ENCODE measurements around the gene NET1. TPM values are rescaled to one million over a fixed set of nuclear protein-coding genes. Genes with fewer than 3 reads are reported as not detected.
A peak's percentile ranks its signal among the peaks of the same experiment; 100 is the strongest.

NET1 gene, protein sequence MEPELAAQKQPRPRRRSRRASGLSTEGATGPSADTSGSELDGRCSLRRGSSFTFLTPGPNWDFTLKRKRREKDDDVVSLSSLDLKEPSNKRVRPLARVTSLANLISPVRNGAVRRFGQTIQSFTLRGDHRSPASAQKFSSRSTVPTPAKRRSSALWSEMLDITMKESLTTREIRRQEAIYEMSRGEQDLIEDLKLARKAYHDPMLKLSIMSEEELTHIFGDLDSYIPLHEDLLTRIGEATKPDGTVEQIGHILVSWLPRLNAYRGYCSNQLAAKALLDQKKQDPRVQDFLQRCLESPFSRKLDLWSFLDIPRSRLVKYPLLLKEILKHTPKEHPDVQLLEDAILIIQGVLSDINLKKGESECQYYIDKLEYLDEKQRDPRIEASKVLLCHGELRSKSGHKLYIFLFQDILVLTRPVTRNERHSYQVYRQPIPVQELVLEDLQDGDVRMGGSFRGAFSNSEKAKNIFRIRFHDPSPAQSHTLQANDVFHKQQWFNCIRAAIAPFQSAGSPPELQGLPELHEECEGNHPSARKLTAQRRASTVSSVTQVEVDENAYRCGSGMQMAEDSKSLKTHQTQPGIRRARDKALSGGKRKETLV
- total RNA-seq, result 11.3 and 14.5 TPM in 2 replicates
- long read RNA-seq, transcript NET1-202 (10 exons, 3,253 nt), result major isoform, 38 of 52 reads
- long read RNA-seq, partial matches to known transcripts, result 5 of 52 reads
- long read RNA-seq, other reads (novel, unspliced or antisense), result 5 of 52 reads

DNA sequence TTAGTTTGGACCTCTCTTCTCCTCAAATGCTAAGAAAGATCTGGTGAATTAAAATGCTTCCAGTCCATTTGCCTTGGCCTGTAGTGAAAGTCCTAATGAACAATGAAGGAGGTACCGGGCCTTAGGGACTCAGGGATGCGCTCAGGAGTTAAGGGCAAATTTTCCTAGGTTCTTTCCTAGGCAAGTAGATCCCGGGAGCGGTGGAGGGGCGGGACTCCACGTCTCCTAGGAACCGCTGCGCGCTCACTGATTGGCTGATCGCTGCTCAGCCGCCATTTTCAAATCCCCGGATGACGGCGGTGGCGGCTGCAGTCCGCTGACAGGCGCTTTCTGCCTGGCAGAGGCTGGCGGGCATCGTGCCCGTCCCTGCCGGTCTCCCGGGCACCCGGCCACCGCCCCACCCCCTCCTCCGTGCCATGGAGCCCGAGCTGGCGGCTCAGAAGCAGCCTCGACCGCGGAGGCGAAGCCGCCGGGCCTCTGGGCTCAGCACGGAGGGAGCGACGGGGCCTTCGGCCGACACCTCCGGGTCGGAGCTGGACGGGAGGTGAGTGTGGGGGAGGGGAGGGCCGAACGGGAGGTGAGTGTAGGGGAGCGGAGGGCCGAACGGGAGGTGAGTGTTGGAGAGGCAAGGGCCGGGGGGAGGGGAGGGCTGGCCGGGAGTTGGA, at the start of gene NET1:
TSS of gene NET1 (plus strand) at position 281 of the 665 bp plus-strand sequence. CDS start at position 417, 136 bp downstream.
- peak; percentile 96 for DNase-seq (ENCODE audit: extremely low spot score, unreplicated experiment)
- Mint-ChIP-seq H3K36me3 (ENCODE audit: unreplicated experiment) (peaks cover 4% of the 10 kb centered on the region), H3K9me3 (ENCODE audit: unreplicated experiment) (no peaks in the 10 kb centered on the region), H3K27ac (ENCODE audit: unreplicated experiment) (no peak within 1 kb of the TSS), H3K27me3 (ENCODE audit: unreplicated experiment) (peaks cover 26% of the 10 kb centered on the region), H3K4me3 (ENCODE audit: unreplicated experiment) (peak within 1 kb of the TSS; percentile 71), H3K4me1 (ENCODE audit: unreplicated experiment) (peaks cover 3% of the 10 kb centered on the region)
- TF ChIP-seq, protein P1, sequence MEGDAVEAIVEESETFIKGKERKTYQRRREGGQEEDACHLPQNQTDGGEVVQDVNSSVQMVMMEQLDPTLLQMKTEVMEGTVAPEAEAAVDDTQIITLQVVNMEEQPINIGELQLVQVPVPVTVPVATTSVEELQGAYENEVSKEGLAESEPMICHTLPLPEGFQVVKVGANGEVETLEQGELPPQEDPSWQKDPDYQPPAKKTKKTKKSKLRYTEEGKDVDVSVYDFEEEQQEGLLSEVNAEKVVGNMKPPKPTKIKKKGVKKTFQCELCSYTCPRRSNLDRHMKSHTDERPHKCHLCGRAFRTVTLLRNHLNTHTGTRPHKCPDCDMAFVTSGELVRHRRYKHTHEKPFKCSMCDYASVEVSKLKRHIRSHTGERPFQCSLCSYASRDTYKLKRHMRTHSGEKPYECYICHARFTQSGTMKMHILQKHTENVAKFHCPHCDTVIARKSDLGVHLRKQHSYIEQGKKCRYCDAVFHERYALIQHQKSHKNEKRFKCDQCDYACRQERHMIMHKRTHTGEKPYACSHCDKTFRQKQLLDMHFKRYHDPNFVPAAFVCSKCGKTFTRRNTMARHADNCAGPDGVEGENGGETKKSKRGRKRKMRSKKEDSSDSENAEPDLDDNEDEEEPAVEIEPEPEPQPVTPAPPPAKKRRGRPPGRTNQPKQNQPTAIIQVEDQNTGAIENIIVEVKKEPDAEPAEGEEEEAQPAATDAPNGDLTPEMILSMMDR (IDR thresholded peaks at IDR 0.05), result no peak

DNA sequence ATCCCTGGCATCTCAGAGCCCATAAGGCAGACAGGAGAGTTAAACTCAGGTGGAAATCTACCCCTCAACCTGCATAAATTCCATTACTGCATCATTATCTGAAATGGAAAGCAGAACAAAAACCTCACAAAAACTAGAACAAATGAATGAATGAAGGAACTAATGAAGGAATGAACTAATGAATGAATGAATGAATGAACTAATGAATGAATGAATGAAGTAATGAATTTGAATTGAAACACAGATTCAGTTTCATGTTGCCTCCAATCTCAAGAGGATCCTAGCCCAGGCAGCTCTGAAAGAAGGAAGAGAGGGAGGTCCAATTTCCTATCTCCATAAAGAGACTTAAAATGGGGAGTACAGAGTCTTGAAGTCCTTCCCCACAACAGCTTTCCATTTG, 49.5 kb upstream of the NET1 start:
- Mint-ChIP-seq H3K27me3 (ENCODE audit: unreplicated experiment) (peaks cover 68% of the 10 kb centered on the region), H3K9me3 (ENCODE audit: unreplicated experiment) (no peaks in the 10 kb centered on the region), H3K4me3 (ENCODE audit: unreplicated experiment) (no peak overlapping the region), H3K27ac (ENCODE audit: unreplicated experiment) (no peak overlapping the region), H3K36me3 (ENCODE audit: unreplicated experiment) (no peaks in the 10 kb centered on the region), H3K4me1 (ENCODE audit: unreplicated experiment) (no peaks in the 10 kb centered on the region)
- TF ChIP-seq, protein P1 (IDR thresholded peaks at IDR 0.05), result no peak
- DNase-seq (ENCODE audit: extremely low spot score, unreplicated experiment), result no peak

DNA sequence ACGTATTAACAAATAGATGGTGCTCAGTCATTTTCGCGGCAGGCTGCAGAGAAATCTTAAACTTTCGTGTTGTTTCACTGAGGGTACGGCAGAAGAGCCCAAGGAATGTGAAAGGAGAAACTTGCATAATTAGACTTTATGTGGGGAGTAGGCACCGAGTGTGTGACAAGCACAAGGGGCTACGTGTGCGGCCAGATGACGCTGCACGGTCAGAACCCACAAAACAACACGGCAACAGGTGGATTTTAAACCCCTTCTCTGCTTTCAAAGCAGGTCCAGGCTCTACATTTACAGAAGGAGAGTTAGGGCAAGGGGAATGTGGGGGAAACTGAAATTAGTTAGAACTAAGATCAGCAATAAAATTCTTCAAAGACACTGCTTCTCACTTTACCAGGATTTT, 48.0 kb upstream of the NET1 start:
- Mint-ChIP-seq H3K36me3 (ENCODE audit: unreplicated experiment) (no peaks in the 10 kb centered on the region), H3K4me1 (ENCODE audit: unreplicated experiment) (no peaks in the 10 kb centered on the region), H3K27me3 (ENCODE audit: unreplicated experiment) (peaks cover 59% of the 10 kb centered on the region), H3K27ac (ENCODE audit: unreplicated experiment) (no peak overlapping the region), H3K9me3 (ENCODE audit: unreplicated experiment) (no peaks in the 10 kb centered on the region), H3K4me3 (ENCODE audit: unreplicated experiment) (no peak overlapping the region)
- no peak for DNase-seq (ENCODE audit: extremely low spot score, unreplicated experiment)
- TF ChIP-seq, protein P1 (IDR thresholded peaks at IDR 0.05), result no peak

DNA sequence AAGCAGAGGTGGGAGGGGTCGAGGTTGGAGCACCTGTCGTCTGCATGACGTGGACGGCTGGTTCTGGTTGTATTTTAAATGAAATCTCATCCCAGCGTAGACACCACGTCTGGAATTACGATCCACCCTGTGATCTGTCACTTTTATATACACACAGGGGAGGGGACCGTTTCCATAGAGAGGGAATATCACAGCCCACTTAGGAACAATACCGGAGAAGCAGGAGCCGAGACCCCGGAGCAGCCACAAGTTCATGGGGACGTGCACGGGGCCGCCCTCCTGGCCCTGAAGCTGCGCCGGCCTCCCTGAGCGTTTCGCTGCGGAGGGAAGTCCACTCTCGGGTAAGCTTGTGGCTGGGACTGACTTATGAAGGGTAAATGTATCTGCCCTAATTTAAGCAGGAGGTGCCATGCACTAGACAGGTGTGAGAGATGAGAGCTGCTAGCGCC, 47.4 kb upstream of the NET1 start, which contains the start of gene UCN3:
TSS of gene UCN3 (plus strand) at position 77 of the 449 bp plus-strand sequence. CDS start 8,755 bp downstream, outside the sequence.
- H3K27me3 Mint-ChIP-seq (ENCODE audit: unreplicated experiment), result peaks cover 55% of the 10 kb centered on the region
- no peaks in the 10 kb centered on the region for H3K4me1 Mint-ChIP-seq (ENCODE audit: unreplicated experiment)
- DNase-seq (ENCODE audit: extremely low spot score, unreplicated experiment), result no peak
- no peaks in the 10 kb centered on the region for H3K36me3 Mint-ChIP-seq (ENCODE audit: unreplicated experiment)
- no peak within 1 kb of the TSS for H3K27ac Mint-ChIP-seq (ENCODE audit: unreplicated experiment)
- TF ChIP-seq, protein P1 (IDR thresholded peaks at IDR 0.05), result no peak
- no peaks in the 10 kb centered on the region for H3K9me3 Mint-ChIP-seq (ENCODE audit: unreplicated experiment)
- no peak within 1 kb of the TSS for H3K4me3 Mint-ChIP-seq (ENCODE audit: unreplicated experiment)
